HT-29 (cell line): ENCODE measurements around the gene PTPRF. TPM values are rescaled to one million over a fixed set of nuclear protein-coding genes. Genes with fewer than 3 reads are reported as not detected.

ENCODE experiments used
- DNase-seq: peaks from one replicate; pipeline ENCODE4 v3.0.0-alpha.2; 2015; ENCODE audit warnings: low spot score
- total RNA-seq: library from RNA; depleted of rRNA; stranded (reverse); fragments of >200 nt; shearing (Covaris generic); gene quantifications from 2 replicates; pipeline ENCODE4 v1.2.3, GENCODE V29; 2014; rRNA removed

PTPRF gene
- total RNA-seq, 1 experiment from 2014 or later = 122 TPM

- no peak for DNase-seq
Observed at GRCh38 chr1:43659212-43660166, 128.8 kb downstream of the PTPRF start.

DNA sequence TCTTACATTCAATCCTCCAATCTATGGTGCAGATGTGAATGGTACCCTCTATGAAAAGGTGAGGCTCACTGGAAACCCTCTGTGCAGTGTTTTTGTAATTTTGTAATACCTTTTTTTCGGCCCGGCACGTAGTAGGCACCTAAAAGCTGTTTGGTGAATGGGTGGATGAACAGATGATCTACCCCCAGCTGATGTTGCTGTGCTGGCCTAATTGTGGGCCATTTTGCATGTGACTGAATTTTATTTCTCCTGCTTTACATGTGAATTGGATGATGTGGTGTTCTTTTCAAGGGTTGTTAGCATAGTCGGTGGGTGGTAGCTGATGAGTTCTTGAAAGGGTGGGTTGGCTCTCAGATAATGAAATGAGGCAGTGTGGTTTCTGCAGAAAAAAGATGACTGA lies 129.7 kb downstream of the PTPRF start:
- DNase-seq = no peak

GRCh38 chr1:43664369-43664768 lies 133.7 kb downstream of the PTPRF start:
- no peak for DNase-seq

DNA sequence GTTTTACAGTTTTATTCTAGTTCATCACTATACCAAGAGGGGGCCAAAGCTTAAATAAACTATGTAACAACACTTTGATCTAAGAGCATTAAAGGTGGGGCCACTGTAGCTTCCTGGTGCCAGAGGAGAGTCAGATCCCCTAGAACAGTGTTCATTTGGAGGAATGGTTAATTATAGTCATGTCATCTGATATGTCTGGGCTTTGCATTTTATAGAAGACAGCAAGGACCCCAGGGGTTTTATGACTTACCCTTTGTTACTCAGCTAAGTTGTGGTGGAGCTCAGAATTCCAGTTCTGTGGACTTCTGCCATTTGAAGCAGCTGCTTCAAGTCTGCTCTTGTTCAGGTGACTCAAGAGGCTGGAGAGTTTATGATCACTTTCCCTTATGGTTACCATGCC lies 135.9 kb downstream of the PTPRF start:
- DNase-seq = no peak

DNA sequence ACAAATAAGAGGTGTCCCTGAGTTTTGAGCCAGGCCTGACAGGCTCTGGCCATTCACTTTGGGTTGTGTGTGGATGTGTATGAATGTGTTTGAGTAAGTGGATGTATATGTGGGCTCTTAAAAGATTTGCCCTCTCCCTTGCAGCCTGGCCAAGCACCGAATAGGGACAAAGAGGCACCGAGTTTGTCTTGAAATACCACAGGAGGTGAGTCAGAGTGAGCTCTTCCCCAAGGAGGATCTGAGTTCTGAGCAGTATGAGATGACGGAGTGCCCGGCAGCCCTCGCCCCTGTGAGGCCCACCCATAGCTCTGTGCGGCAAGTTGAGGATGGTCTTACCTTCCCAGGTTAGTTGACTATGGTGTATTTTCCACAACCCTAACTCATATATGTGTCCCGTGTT lies 138.3 kb downstream of the PTPRF start:
- no peak for DNase-seq

DNA sequence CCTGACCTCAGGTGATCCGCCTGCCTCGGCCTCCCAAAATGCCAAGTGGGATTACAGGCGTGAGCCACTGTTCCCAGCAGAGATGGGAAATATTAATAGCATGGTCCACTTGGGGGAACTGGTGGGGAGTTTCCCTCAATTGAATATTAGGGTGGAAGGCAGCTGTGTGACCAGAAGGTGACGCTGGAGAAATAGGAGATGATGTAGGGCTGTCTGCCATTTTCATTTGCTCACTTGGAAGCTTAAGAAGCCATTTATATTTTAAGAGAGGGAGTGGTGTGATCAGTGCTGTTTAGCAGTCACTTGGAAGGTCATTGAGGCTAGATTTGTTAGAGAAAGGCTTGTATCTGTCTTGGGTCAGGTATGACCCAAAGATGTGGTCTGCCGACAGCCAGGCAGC lies 139.2 kb downstream of the PTPRF start:
- no peak for DNase-seq

DNA sequence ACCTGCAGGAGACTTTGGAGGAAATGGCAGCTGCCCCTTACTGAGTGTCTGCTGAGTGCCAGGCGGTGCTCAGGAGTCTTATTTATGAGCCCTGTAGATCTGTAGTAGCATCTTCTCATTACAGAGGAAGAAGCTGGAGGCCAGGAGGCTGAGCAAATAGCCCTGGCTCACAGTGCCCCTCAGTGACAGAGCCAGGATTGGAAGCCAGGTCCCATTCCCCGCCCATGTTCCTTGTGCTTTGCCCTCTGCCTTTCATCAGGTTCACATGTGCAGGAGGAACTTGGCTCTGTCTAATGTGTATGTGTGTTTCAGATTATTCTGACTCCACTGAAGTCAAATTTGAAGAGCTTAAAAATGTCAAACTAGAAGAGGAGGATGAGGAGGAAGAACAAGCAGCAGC lies 140.5 kb downstream of the PTPRF start:
- DNase-seq = no peak

GRCh38 chr1:43671626-43672330 lies 141.1 kb downstream of the PTPRF start:
- DNase-seq = no peak

- DNase-seq = no peak
Observed at GRCh38 chr1:43673261-43673660, 142.6 kb downstream of the PTPRF start.

Other genes starting within 250 kb of the PTPRF start
- gene C1orf210, start 245.3 kb upstream of the PTPRF start, total RNA-seq = 39.0 and 58.2 TPM in 2 replicates
- gene TIE1, start 229.9 kb upstream of the PTPRF start, total RNA-seq = not detected in 2 replicates
- gene MPL, start 193.1 kb upstream of the PTPRF start, total RNA-seq = 0.79 TPM in 1 of 2 replicates, not detected in the other
- gene CDC20, start 171.9 kb upstream of the PTPRF start, total RNA-seq = 278 and 304 TPM in 2 replicates
- 160 and 176 TPM in 2 replicates for gene ELOVL1, start 162.9 kb upstream of the PTPRF start, total RNA-seq
- 33.9 and 36.5 TPM in 2 replicates for gene MED8, start 141.1 kb upstream of the PTPRF start, total RNA-seq
- gene SZT2, start 141.0 kb upstream of the PTPRF start, total RNA-seq = 17.5 and 21.9 TPM in 2 replicates
- gene HYI, start 77.0 kb upstream of the PTPRF start, total RNA-seq = 59.7 and 69.1 TPM in 2 replicates
- 23.0 and 25.2 TPM in 2 replicates for gene KDM4A, start 119.3 kb downstream of the PTPRF start, total RNA-seq
- 4.6 and 4.8 TPM in 2 replicates for gene ST3GAL3, start 176.7 kb downstream of the PTPRF start, total RNA-seq